ENCODE data around the gene ADCY9.

Gene ADCY9

GRCh38 chr16:4071686-4072561 lies 44.3 kb downstream of the ADCY9 start:
- ATAC-seq (ENCODE audit: low read depth): no peak
- Histone ChIP-seq H3K27ac (ENCODE audit: poor library complexity, severe bottlenecking) (no peak overlapping the region), H3K4me3 (ENCODE audit: severe bottlenecking) (no peak overlapping the region), H3K36me3 (ENCODE audit: low read depth) (no peaks in the 10 kb centered on the region), H3K9me3 (ENCODE audit: severe bottlenecking) (no peaks in the 10 kb centered on the region), H3K27me3 (ENCODE audit: insufficient read depth, poor library complexity, severe bottlenecking) (no peaks in the 10 kb centered on the region), H3K4me1 (ENCODE audit: insufficient read depth, poor library complexity, severe bottlenecking) (no peaks in the 10 kb centered on the region)
- no peak for DNase-seq (ENCODE audit: low spot score)
- TF ChIP-seq CTCF (IDR thresholded peaks at IDR 0.05; ENCODE audit: poor library complexity, severe bottlenecking): no peak

- Histone ChIP-seq H3K27ac (ENCODE audit: poor library complexity, severe bottlenecking) (no peak overlapping the region), H3K4me3 (ENCODE audit: severe bottlenecking) (no peak overlapping the region), H3K4me1 (ENCODE audit: insufficient read depth, poor library complexity, severe bottlenecking) (no peaks in the 10 kb centered on the region), H3K9me3 (ENCODE audit: severe bottlenecking) (no peaks in the 10 kb centered on the region), H3K36me3 (ENCODE audit: low read depth) (no peaks in the 10 kb centered on the region), H3K27me3 (ENCODE audit: insufficient read depth, poor library complexity, severe bottlenecking) (no peaks in the 10 kb centered on the region)
- no peak for ATAC-seq (ENCODE audit: low read depth)
- no peak for DNase-seq (ENCODE audit: low spot score)
- TF ChIP-seq CTCF (IDR thresholded peaks at IDR 0.05; ENCODE audit: poor library complexity, severe bottlenecking): no peak
Measured at GRCh38 chr16:4070936-4071335, 45.3 kb downstream of the ADCY9 start.

GRCh38 chr16:4067262-4068001 lies 48.8 kb downstream of the ADCY9 start:
- TF ChIP-seq CTCF (IDR thresholded peaks at IDR 0.05; ENCODE audit: poor library complexity, severe bottlenecking): no peak
- H3K36me3 ChIP-seq (ENCODE audit: low read depth): no peaks in the 10 kb centered on the region
- H3K4me1 ChIP-seq (ENCODE audit: insufficient read depth, poor library complexity, severe bottlenecking): no peaks in the 10 kb centered on the region
- no peaks in the 10 kb centered on the region for H3K27me3 ChIP-seq (ENCODE audit: insufficient read depth, poor library complexity, severe bottlenecking)
- no peak overlapping the region for H3K4me3 ChIP-seq (ENCODE audit: severe bottlenecking)
- H3K27ac ChIP-seq (ENCODE audit: poor library complexity, severe bottlenecking): no peak overlapping the region
- peaks cover 4% of the 10 kb centered on the region for H3K9me3 ChIP-seq (ENCODE audit: severe bottlenecking)
- ATAC-seq (ENCODE audit: low read depth) (no peak), DNase-seq (ENCODE audit: low spot score) (peak; percentile 13)

- H3K4me1 ChIP-seq (ENCODE audit: insufficient read depth, poor library complexity, severe bottlenecking): no peaks in the 10 kb centered on the region
- H3K27ac ChIP-seq (ENCODE audit: poor library complexity, severe bottlenecking): no peak overlapping the region
- H3K4me3 ChIP-seq (ENCODE audit: severe bottlenecking): no peak overlapping the region
- no peak for TF ChIP-seq CTCF (IDR thresholded peaks at IDR 0.05; ENCODE audit: poor library complexity, severe bottlenecking)
- H3K9me3 ChIP-seq (ENCODE audit: severe bottlenecking): peaks cover 16% of the 10 kb centered on the region
- no peak for DNase-seq (ENCODE audit: low spot score)
- H3K27me3 ChIP-seq (ENCODE audit: insufficient read depth, poor library complexity, severe bottlenecking): no peaks in the 10 kb centered on the region
- H3K36me3 ChIP-seq (ENCODE audit: low read depth): no peaks in the 10 kb centered on the region
- no peak for ATAC-seq (ENCODE audit: low read depth)
Measured at GRCh38 chr16:4064950-4065352, 51.3 kb downstream of the ADCY9 start.
